ENCODE measurements around the gene TENM3. TPM values are rescaled to one million over a fixed set of nuclear protein-coding genes. Genes with fewer than 3 reads are reported as not detected.
"Not testable (repeated sequence)": the region's sequence is repeated elsewhere in the genome, so short reads cannot be mapped to it uniquely, and the experiment has no call there.

TENM3 gene
- total RNA-seq, 4 donors from 2014 or later, result 0.64 to 5.5 (median 2.1) TPM

DNA sequence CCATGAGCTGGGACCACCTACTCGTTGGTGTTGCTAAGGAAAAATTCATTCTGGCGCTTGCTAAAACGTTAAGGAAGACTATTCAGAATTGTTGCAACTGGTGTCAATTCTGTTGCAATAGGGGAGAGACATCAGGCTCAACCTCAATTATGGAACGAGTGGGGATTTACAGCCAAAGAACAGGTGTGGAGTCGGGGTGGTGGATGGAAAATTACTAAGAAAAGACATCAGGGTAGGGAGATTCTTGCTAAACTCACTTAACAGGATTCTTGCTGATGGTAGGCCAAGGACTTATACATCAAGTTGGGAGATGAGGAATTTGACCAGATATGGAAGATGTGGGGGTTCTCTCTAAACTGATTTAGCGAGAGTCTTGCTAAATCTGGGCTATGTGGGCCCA, 139.7 kb downstream of the TENM3 start:
- intact Hi-C loops (cut with DNase I), result no loop called here
- no peak overlapping the region for H3K27ac ChIP-seq
- no peaks in the 10 kb centered on the region for H3K9me3 ChIP-seq
- H3K4me1 ChIP-seq, result no peaks in the 10 kb centered on the region
- H3K27me3 ChIP-seq, result no peaks in the 10 kb centered on the region
- no peaks in the 10 kb centered on the region for H3K36me3 ChIP-seq
- DNase-seq, result no peak
- 69 to 78% methylated on average over 6 of the region's 6 CpGs for WGBS, 2 donors
- no peak overlapping the region for H3K4me3 ChIP-seq
- TF ChIP-seq POLR2A (IDR thresholded peaks at IDR 0.05), result no peak
- TF ChIP-seq, protein P1, sequence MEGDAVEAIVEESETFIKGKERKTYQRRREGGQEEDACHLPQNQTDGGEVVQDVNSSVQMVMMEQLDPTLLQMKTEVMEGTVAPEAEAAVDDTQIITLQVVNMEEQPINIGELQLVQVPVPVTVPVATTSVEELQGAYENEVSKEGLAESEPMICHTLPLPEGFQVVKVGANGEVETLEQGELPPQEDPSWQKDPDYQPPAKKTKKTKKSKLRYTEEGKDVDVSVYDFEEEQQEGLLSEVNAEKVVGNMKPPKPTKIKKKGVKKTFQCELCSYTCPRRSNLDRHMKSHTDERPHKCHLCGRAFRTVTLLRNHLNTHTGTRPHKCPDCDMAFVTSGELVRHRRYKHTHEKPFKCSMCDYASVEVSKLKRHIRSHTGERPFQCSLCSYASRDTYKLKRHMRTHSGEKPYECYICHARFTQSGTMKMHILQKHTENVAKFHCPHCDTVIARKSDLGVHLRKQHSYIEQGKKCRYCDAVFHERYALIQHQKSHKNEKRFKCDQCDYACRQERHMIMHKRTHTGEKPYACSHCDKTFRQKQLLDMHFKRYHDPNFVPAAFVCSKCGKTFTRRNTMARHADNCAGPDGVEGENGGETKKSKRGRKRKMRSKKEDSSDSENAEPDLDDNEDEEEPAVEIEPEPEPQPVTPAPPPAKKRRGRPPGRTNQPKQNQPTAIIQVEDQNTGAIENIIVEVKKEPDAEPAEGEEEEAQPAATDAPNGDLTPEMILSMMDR (IDR thresholded peaks at IDR 0.05), result no peak

- Histone ChIP-seq H3K4me3 (no peak overlapping the region), H3K27me3 (no peaks in the 10 kb centered on the region), H3K27ac (no peak overlapping the region), H3K4me1 (no peaks in the 10 kb centered on the region), H3K9me3 (no peaks in the 10 kb centered on the region), H3K36me3 (no peaks in the 10 kb centered on the region)
- WGBS, 2 donors, result 53 to 64% methylated on average over 6 of the region's 6 CpGs
- intact Hi-C loops (cut with DNase I), result no loop called here
- no peak for TF ChIP-seq POLR2A (IDR thresholded peaks at IDR 0.05)
- TF ChIP-seq, protein P1 (IDR thresholded peaks at IDR 0.05), result no peak
- DNase-seq, result no peak
These were observed 141.5 kb downstream of the TENM3 start for GRCh38 chr4:182384631-182385091.

- no peak overlapping the region for H3K4me3 ChIP-seq
- H3K36me3 ChIP-seq, result no peaks in the 10 kb centered on the region
- no peaks in the 10 kb centered on the region for H3K9me3 ChIP-seq
- DNase-seq, result no peak
- WGBS, 2 donors, result 54 to 81% methylated on average over 2 of the region's 2 CpGs
- H3K27ac ChIP-seq, result no peak overlapping the region
- TF ChIP-seq, protein P1 (IDR thresholded peaks at IDR 0.05), result no peak
- no peak for TF ChIP-seq POLR2A (IDR thresholded peaks at IDR 0.05)
- H3K4me1 ChIP-seq, result no peaks in the 10 kb centered on the region
- intact Hi-C loops (cut with DNase I), result no loop called here
- no peaks in the 10 kb centered on the region for H3K27me3 ChIP-seq
These were observed 142.7 kb downstream of the TENM3 start for GRCh38 chr4:182385897-182386296.

- H3K27ac ChIP-seq; DNase-seq; H3K4me1 ChIP-seq; H3K36me3 ChIP-seq; intact Hi-C loops (cut with DNase I); H3K9me3 ChIP-seq; H3K27me3 ChIP-seq; H3K4me3 ChIP-seq: not testable (repeated sequence)
- WGBS, 2 donors, result 100% methylated on average over 3 of the region's 35 CpGs; no CpG with 5 or more reads in 1 of the 2 donors
These were observed 143.4 kb downstream of the TENM3 start for GRCh38 chr4:182386576-182386975.

DNA sequence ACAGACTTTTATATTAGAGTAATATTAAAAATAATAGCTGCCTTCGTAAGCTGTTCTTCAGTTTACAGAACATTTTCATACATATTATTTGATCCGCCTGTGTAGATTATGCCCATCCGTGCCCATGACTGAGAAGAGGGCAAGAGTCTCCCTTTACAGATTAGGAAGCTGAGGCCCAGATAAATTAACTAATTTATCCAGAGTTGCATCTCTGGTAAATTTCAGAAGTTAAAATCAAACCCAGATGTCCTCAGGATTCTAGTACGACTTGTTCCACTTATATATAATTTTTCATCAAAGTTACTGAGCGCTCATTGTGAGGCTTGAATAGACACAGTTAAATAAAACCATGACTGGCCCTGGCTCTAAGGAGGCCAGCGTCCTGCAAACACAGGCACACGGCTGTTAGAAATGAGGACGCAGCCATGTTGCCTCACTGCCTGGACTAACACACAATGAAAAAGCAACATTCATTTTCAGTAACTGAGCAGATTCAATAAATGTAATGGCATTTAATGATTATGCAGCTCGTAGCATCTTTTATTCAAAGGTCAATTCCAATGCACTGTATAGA, 148.0 kb downstream of the TENM3 start:
- intact Hi-C loops (cut with DNase I), result no loop called here
- Histone ChIP-seq H3K27ac (no peak overlapping the region), H3K4me3 (no peak overlapping the region), H3K27me3 (no peaks in the 10 kb centered on the region), H3K4me1 (no peaks in the 10 kb centered on the region), H3K36me3 (no peaks in the 10 kb centered on the region), H3K9me3 (no peaks in the 10 kb centered on the region)
- TF ChIP-seq, protein P1 (IDR thresholded peaks at IDR 0.05), result no peak
- no peak for TF ChIP-seq POLR2A (IDR thresholded peaks at IDR 0.05)
- no peak for DNase-seq
- WGBS, 2 donors, result 85 to 89% methylated on average over 9 of the region's 9 CpGs

- Histone ChIP-seq H3K27me3 (no peaks in the 10 kb centered on the region), H3K4me1 (no peaks in the 10 kb centered on the region), H3K36me3 (no peaks in the 10 kb centered on the region), H3K9me3 (no peaks in the 10 kb centered on the region), H3K4me3 (no peak overlapping the region), H3K27ac (no peak overlapping the region)
- TF ChIP-seq, protein P1 (IDR thresholded peaks at IDR 0.05), result no peak
- intact Hi-C loops (cut with DNase I), result no loop called here
- WGBS, 2 donors, result 93 to 96% methylated on average over 3 of the region's 3 CpGs
- no peak for DNase-seq
These were observed 151.0 kb downstream of the TENM3 start for GRCh38 chr4:182394181-182394580.

Measured in esophagus squamous epithelium (tissue), 5 donors.